H9 (cell line): ENCODE measurements around the gene ADIG. TPM values are rescaled to one million over a fixed set of nuclear protein-coding genes. Genes with fewer than 3 reads are reported as not detected.

ENCODE experiments used
- DNase-seq: peaks from one replicate; pipeline ENCODE4 v3.0.0-alpha.2; 2017
- H2AFZ ChIP-seq: one replicate; pipeline ENCODE4 v1.6.1; 2013; ENCODE audit warnings: mild to moderate bottlenecking, low read length, control low read depth, moderate library complexity
- H2AK5ac ChIP-seq: 2 replicates; pipeline ENCODE4 v1.6.1; 2013; ENCODE audit warnings: low read length, control low read depth, mixed read lengths; ENCODE audit not compliant: insufficient read length
- H2BK120ac ChIP-seq: one replicate; pipeline ENCODE4 v1.6.1; 2013; ENCODE audit warnings: low read depth, mild to moderate bottlenecking, low read length, control low read depth, inconsistent platforms; ENCODE audit not compliant: poor library complexity, severe bottlenecking
- H2BK12ac ChIP-seq: 2 replicates; pipeline ENCODE4 v1.6.1; 2013; ENCODE audit warnings: low read length, control low read depth, mixed read lengths, low read depth; ENCODE audit not compliant: insufficient read length
- H2BK15ac ChIP-seq: 2 replicates; pipeline ENCODE4 v1.6.1; 2013; ENCODE audit warnings: low read depth, low read length, control low read depth
- H2BK20ac ChIP-seq: one replicate; pipeline ENCODE4 v1.6.1; 2013; ENCODE audit warnings: low read depth, mild to moderate bottlenecking, low read length, control low read depth, inconsistent platforms; ENCODE audit not compliant: poor library complexity, severe bottlenecking
- H2BK5ac ChIP-seq: 2 replicates; pipeline ENCODE4 v1.6.1; 2013; ENCODE audit warnings: low read length, control low read depth, mixed read lengths; ENCODE audit not compliant: insufficient read length
- H3K14ac ChIP-seq: 2 replicates; pipeline ENCODE4 v1.6.1; 2013; ENCODE audit warnings: low read length, control low read depth; ENCODE audit not compliant: insufficient read depth
- H3K18ac ChIP-seq: 2 replicates; pipeline ENCODE4 v1.6.1; 2013; ENCODE audit warnings: low read depth, mild to moderate bottlenecking, mixed read lengths, low read length, control low read depth; ENCODE audit not compliant: insufficient read length
- H3K23ac ChIP-seq: 2 replicates; pipeline ENCODE4 v1.6.1; 2013; ENCODE audit warnings: low read length, control low read depth, mixed read lengths, low read depth; ENCODE audit not compliant: insufficient read length
- H3K23me2 ChIP-seq: 2 replicates; pipeline ENCODE4 v1.6.1; 2013; ENCODE audit warnings: low read depth, mild to moderate bottlenecking, mixed read lengths, low read length, control low read depth; ENCODE audit not compliant: insufficient read length, poor library complexity, severe bottlenecking
- H3K27ac ChIP-seq: 2 replicates; pipeline ENCODE4 v1.5.1; 2013; ENCODE audit warnings: low read length, control low read depth, mixed read lengths, low read depth; ENCODE audit not compliant: insufficient read length
- H3K27me3 ChIP-seq: 2 replicates; pipeline ENCODE4 v1.6.1; 2013; ENCODE audit warnings: low read length, control low read depth, inconsistent platforms; ENCODE audit not compliant: insufficient read depth
- H3K4ac ChIP-seq: 2 replicates; pipeline ENCODE4 v1.6.1; 2013; ENCODE audit warnings: low read depth, mild to moderate bottlenecking, control low read depth, inconsistent platforms, low read length, moderate library complexity
- H3K4me1 ChIP-seq: 2 replicates; pipeline ENCODE4 v1.6.1; 2013; ENCODE audit warnings: low read length, control low read depth, inconsistent platforms; ENCODE audit not compliant: insufficient read depth
- H3K4me2 ChIP-seq: 2 replicates; pipeline ENCODE4 v1.6.1; 2013; ENCODE audit warnings: low read length, control low read depth, mixed read lengths; ENCODE audit not compliant: insufficient read length, insufficient read depth
- H3K56ac ChIP-seq: 2 replicates; pipeline ENCODE4 v1.6.1; 2013; ENCODE audit warnings: low read depth, mild to moderate bottlenecking, mixed read lengths, low read length, control low read depth; ENCODE audit not compliant: insufficient read length
- H3K79me1 ChIP-seq: 2 replicates; pipeline ENCODE4 v1.6.1; 2013; ENCODE audit warnings: low read depth, mild to moderate bottlenecking, moderate library complexity, low read length, control low read depth, inconsistent platforms; ENCODE audit not compliant: insufficient read depth, poor library complexity, severe bottlenecking
- H3K79me2 ChIP-seq: 2 replicates; pipeline ENCODE4 v1.6.1; 2013; ENCODE audit warnings: low read length, control low read depth, inconsistent platforms; ENCODE audit not compliant: insufficient read depth
- H3K9ac ChIP-seq: 2 replicates; pipeline ENCODE4 v1.6.1; 2013; ENCODE audit warnings: low read length, control low read depth, mixed read lengths; ENCODE audit not compliant: insufficient read length; ENCODE audit errors: extremely low read depth
- H3K9me3 ChIP-seq: one replicate; pipeline ENCODE4 v1.6.1; 2013; ENCODE audit warnings: low read depth, low read length, inconsistent platforms; ENCODE audit not compliant: control insufficient read depth
- H3T11ph ChIP-seq: one replicate; pipeline ENCODE4 v1.6.1; 2013; ENCODE audit warnings: mild to moderate bottlenecking, low read length, control low read depth, inconsistent platforms
- H4K20me1 ChIP-seq: one replicate; pipeline ENCODE4 v1.6.1; 2013; ENCODE audit not compliant: control insufficient read depth, insufficient read length, insufficient read depth
- H4K5ac ChIP-seq: 2 replicates; pipeline ENCODE4 v1.6.1; 2013; ENCODE audit warnings: low read depth, mild to moderate bottlenecking, mixed read lengths, low read length, control low read depth; ENCODE audit not compliant: insufficient read length
- H4K8ac ChIP-seq: replicated peaks from 2 replicates; pipeline ENCODE4 v1.6.1; 2013; ENCODE audit warnings: low read length, control low read depth, mixed read lengths, low read depth; ENCODE audit not compliant: insufficient read length
- H4K91ac ChIP-seq: 2 replicates; pipeline ENCODE4 v1.6.1; 2013; ENCODE audit warnings: low read depth, mild to moderate bottlenecking, moderate library complexity, mixed read lengths, low read length, control low read depth; ENCODE audit not compliant: insufficient read length
- H3K27ac Mint-ChIP-seq, 3 experiments: 2 replicates in 2 of 3; 3 replicates in 1 of 3; pipeline ENCODE4 v1.8.0; 2020 to 2021; ENCODE audit warnings: mixed read lengths in 3 of 3, mild to moderate bottlenecking in 1 of 3, moderate library complexity in 1 of 3
- H3K27me3 Mint-ChIP-seq: 2 replicates; pipeline ENCODE4 v1.8.0; 2021; ENCODE audit warnings: low read depth, mild to moderate bottlenecking, moderate library complexity, mixed read lengths
- H3K36me3 Mint-ChIP-seq, 3 experiments: 2 replicates in 2 of 3; 3 replicates in 1 of 3; pipeline ENCODE4 v1.8.0; 2020 to 2021; ENCODE audit warnings: low read depth in 3 of 3, mixed read lengths in 3 of 3; ENCODE audit not compliant: insufficient read depth in 1 of 3
- H3K4me1 Mint-ChIP-seq, 2 experiments: 2 replicates each; pipeline ENCODE4 v1.8.0; 2020; ENCODE audit warnings: mixed read lengths in 2 of 2
- H3K4me3 Mint-ChIP-seq, 2 experiments: 2 replicates in 1 of 2; 3 replicates in 1 of 2; pipeline ENCODE4 v1.8.0; 2020 to 2021; ENCODE audit warnings: mild to moderate bottlenecking in 2 of 2, mixed read lengths in 2 of 2, moderate library complexity in 1 of 2
- H3K9me3 Mint-ChIP-seq, 2 experiments: 2 replicates in 1 of 2; 3 replicates in 1 of 2; pipeline ENCODE4 v1.8.0; 2020; ENCODE audit warnings: mild to moderate bottlenecking in 2 of 2, mixed read lengths in 2 of 2, moderate library complexity in 1 of 2
- WGBS: extraction: QIAGEN DNeasy Blood & Tissue Kit; methylation state at CpG from one replicate; pipeline ENCODE4 v1.1.7; 2013; ENCODE audit warnings: missing lambda C conversion rate, low lambda C conversion rate, mixed read lengths; ENCODE audit not compliant: insufficient read length; ENCODE audit errors: extremely low coverage; 5-methylcytosine and 5-hydroxymethylcytosine counted together
- total RNA-seq: library from RNA; stranded (reverse); gene quantifications from 2 replicates; pipeline ENCODE4 v1.2.1, GENCODE V29; 2021
- TF ChIP-seq, protein P1 (sequence below): fragments of 200-600 bp; sonication (generic); conservative IDR thresholded peaks from 3 replicates; pipeline ENCODE4 v1.8.0; 2021; ENCODE audit warnings: antibody characterized with exemption, mild to moderate bottlenecking

The ADIG gene
- total RNA-seq, 1 experiment from 2014 or later, result not detected

DNA sequence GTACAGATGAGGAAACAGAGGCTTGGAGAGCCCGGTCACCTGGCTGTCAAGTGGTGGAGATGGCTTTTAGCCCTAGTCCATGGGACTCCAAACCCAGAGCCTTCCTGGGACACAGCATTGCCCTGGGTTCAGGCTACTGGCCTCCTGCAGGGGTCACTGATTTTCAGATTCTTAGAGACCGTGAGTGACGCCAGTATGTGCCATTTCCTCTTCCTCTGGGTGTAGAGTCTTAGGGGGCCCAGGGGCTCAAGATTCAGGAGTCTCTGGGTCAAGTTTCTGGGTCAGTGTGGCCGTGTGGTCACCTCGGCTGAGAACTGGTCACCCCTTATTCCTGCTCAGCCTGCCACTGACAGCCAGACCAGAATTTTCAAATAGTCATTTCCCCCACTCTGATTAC is 21.2 kb downstream of the ADIG start:
- TF ChIP-seq, protein P1, sequence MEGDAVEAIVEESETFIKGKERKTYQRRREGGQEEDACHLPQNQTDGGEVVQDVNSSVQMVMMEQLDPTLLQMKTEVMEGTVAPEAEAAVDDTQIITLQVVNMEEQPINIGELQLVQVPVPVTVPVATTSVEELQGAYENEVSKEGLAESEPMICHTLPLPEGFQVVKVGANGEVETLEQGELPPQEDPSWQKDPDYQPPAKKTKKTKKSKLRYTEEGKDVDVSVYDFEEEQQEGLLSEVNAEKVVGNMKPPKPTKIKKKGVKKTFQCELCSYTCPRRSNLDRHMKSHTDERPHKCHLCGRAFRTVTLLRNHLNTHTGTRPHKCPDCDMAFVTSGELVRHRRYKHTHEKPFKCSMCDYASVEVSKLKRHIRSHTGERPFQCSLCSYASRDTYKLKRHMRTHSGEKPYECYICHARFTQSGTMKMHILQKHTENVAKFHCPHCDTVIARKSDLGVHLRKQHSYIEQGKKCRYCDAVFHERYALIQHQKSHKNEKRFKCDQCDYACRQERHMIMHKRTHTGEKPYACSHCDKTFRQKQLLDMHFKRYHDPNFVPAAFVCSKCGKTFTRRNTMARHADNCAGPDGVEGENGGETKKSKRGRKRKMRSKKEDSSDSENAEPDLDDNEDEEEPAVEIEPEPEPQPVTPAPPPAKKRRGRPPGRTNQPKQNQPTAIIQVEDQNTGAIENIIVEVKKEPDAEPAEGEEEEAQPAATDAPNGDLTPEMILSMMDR, result no peak

More for the DNA sequence above, 21.2 kb downstream of the ADIG start:
- no peak overlapping the region for H3K18ac ChIP-seq
- no peak overlapping the region for H2AK5ac ChIP-seq
- H4K8ac ChIP-seq, result no peak overlapping the region
- H2BK5ac ChIP-seq, result no peak overlapping the region
- no peak overlapping the region for H2BK20ac ChIP-seq
- H3K79me2 ChIP-seq, result no peaks in the 10 kb centered on the region
- H3K4me1 ChIP-seq, result no peaks in the 10 kb centered on the region; the same call in 1 of the 2 replicates
- Mint-ChIP-seq H3K4me1 (peaks cover 24 to 31% of the 10 kb centered on the region in 2 experiments), H3K27ac (no peak overlapping the region), H3K36me3 (peaks cover 5 to 10% (median 5%) of the 10 kb centered on the region in 3 experiments; a peak in 6 of 7 replicates), H3K9me3 (peaks cover 10 to 11% of the 10 kb centered on the region in 2 experiments), H3K27me3 (peaks cover 21% of the 10 kb centered on the region), H3K4me3 (peak overlapping the region; percentile 61 to 77; a peak in 2 of 5 replicates)
- H3K56ac ChIP-seq, result no peak overlapping the region
- H3K9ac ChIP-seq, result no peak overlapping the region
- H3K79me1 ChIP-seq, result no peaks in the 10 kb centered on the region
- no peak overlapping the region for H4K91ac ChIP-seq
- no peaks in the 10 kb centered on the region for H3K27me3 ChIP-seq
- no peak overlapping the region for H2BK120ac ChIP-seq
- H3K9me3 ChIP-seq, result no peaks in the 10 kb centered on the region
- H2BK15ac ChIP-seq, result no peak overlapping the region
- no peak overlapping the region for H3K4ac ChIP-seq
- no peak overlapping the region for H3K23ac ChIP-seq
- no peak overlapping the region for H2AFZ ChIP-seq
- DNase-seq, result peak; percentile 48
- peak overlapping the region; percentile 62 for H3K4me2 ChIP-seq
- H3T11ph ChIP-seq, result no peak overlapping the region
- H3K23me2 ChIP-seq, result no peaks in the 10 kb centered on the region
- H2BK12ac ChIP-seq, result no peak overlapping the region
- no CpG with 5 or more reads among the region's 5 CpGs for WGBS
- H3K14ac ChIP-seq, result no peak overlapping the region
- H4K20me1 ChIP-seq, result no peaks in the 10 kb centered on the region
- no peak overlapping the region for H4K5ac ChIP-seq
- H3K27ac ChIP-seq, result no peak overlapping the region
